WERI-Rb-1 (cell line): ENCODE results near the gene PGAM4.

Experiments
- DNase-seq: peaks from one replicate; pipeline ENCODE4 v3.0.0-alpha.2; 2020
- H3K27ac ChIP-seq: fragments of 250-450 bp; sonication (Bioruptor Pico); 2 replicates; pipeline ENCODE4 v1.5.1; 2020; ENCODE audit warnings: mild to moderate bottlenecking, moderate library complexity
- H3K27me3 ChIP-seq: fragments of 250-450 bp; sonication (Bioruptor Pico); 2 replicates; pipeline ENCODE4 v1.5.1; 2021; ENCODE audit warnings: mild to moderate bottlenecking, low read depth, moderate library complexity; ENCODE audit not compliant: insufficient read depth, severe bottlenecking
- H3K36me3 ChIP-seq: fragments of 250-450 bp; sonication (Bioruptor Pico); 2 replicates; pipeline ENCODE4 v1.5.1; 2020; ENCODE audit warnings: mild to moderate bottlenecking, moderate library complexity
- H3K4me3 ChIP-seq: 2 replicates; pipeline ENCODE4 v1.5.1; 2011; ENCODE audit warnings: low read depth, mild to moderate bottlenecking, control low read depth, low read length
- H3K9me3 ChIP-seq: fragments of 250-450 bp; sonication (Bioruptor Pico); 2 replicates; pipeline ENCODE4 v1.5.1; 2021; ENCODE audit warnings: mild to moderate bottlenecking, moderate library complexity; ENCODE audit not compliant: severe bottlenecking
- TF ChIP-seq, protein P1 (sequence below): IDR thresholded peaks from 2 replicates; pipeline ENCODE4 v1.5.1; 2011; ENCODE audit warnings: low read depth, mild to moderate bottlenecking, control low read depth, inconsistent platforms, low read length

PGAM4 gene

DNA sequence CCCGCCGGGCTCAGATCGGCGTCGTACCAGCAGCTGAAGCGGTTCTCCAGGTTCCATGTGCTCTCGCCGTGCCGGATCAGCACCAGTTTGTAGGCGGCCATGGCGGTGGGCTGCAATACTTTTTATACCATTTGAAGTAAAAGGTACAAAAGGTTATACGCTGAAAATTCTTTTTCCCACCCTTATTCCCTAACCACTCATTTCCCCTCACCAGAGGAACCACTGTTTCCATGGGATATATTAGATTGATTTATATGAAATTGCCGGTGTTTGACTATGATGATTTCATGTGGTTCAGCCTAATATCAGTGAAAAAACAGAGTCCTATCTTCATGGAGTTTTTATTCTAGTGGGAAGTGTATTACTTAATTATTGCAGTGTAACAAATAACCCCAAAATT lies at the start of gene PGAM4:
TSS of gene PGAM4 (minus strand) at position 101 of the 400 bp plus-strand sequence. CDS start at position 101, 0 bp downstream.
- Histone ChIP-seq H3K9me3 (no peaks in the 10 kb centered on the region), H3K27ac (no peak within 1 kb of the TSS), H3K27me3 (no peaks in the 10 kb centered on the region), H3K4me3 (no peak within 1 kb of the TSS), H3K36me3 (no peaks in the 10 kb centered on the region)
- no peak for DNase-seq
- TF ChIP-seq, protein P1, sequence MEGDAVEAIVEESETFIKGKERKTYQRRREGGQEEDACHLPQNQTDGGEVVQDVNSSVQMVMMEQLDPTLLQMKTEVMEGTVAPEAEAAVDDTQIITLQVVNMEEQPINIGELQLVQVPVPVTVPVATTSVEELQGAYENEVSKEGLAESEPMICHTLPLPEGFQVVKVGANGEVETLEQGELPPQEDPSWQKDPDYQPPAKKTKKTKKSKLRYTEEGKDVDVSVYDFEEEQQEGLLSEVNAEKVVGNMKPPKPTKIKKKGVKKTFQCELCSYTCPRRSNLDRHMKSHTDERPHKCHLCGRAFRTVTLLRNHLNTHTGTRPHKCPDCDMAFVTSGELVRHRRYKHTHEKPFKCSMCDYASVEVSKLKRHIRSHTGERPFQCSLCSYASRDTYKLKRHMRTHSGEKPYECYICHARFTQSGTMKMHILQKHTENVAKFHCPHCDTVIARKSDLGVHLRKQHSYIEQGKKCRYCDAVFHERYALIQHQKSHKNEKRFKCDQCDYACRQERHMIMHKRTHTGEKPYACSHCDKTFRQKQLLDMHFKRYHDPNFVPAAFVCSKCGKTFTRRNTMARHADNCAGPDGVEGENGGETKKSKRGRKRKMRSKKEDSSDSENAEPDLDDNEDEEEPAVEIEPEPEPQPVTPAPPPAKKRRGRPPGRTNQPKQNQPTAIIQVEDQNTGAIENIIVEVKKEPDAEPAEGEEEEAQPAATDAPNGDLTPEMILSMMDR: no peak

DNA sequence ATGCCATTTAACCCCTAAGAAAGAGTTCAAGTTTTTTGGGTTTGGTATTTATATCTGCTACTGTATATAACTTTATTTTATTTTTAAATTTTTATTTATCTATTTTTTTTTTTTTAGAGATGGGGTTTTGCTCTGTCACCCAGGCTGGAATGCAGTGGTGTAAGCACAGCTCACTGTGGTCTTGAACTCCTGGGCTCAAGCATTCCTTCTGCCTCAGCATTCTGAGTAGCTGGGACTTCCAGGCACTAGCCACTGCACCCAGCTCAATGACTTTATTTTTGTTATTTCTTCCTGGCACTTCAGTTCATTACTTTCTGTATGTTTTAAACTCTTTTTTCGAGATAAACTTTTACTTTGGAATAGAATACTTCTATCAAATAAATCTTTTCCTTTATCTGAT lies 42.4 kb upstream of the PGAM4 start:
- TF ChIP-seq, protein P1: no peak
- no peak for DNase-seq
- Histone ChIP-seq H3K4me3 (no peak overlapping the region), H3K36me3 (no peaks in the 10 kb centered on the region), H3K27me3 (peaks cover 2% of the 10 kb centered on the region), H3K9me3 (no peaks in the 10 kb centered on the region), H3K27ac (no peak overlapping the region)

DNA sequence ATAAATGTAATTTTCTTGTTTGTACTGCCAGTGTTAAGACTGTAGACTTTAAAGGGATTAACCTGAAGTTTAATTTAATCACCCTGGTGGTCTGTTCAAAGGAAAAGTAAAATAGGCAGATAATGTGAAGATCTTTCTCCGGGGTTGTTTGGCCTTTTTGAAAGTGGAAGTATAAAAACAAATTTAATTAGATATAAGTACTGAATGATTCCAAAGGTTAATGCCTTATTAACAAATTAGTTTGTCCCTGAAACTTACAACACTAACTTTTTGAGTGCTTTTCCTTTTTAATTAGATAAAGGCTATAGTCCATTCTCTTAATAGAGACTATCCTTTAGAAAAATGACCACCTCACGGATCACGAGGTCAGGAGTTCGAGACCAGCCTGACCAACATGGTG lies 10.4 kb upstream of the PGAM4 start:
- Histone ChIP-seq H3K36me3 (no peaks in the 10 kb centered on the region), H3K27ac (no peak overlapping the region), H3K9me3 (no peaks in the 10 kb centered on the region), H3K27me3 (peaks cover 3% of the 10 kb centered on the region), H3K4me3 (no peak overlapping the region)
- TF ChIP-seq, protein P1: no peak
- DNase-seq: no peak

DNA sequence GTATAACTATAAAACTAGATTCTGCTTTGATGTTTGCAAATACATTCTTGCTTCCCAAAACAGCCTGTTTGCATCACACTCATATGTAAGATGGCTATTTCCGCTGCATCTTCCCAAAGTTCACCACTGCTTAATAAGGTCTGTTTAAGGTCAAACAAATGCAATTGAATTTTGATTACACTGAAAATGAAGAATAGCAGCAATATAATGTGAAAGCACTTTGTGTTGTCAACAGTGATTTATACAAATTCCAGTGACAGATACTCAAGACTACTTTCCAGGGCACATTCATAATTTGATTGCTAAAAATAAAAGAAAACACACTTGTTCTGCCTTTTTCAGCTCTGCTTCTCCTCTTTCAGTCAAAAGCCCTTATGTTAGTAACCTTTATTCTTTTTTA lies 8.1 kb upstream of the PGAM4 start:
- TF ChIP-seq, protein P1: no peak
- H3K4me3 ChIP-seq: no peak overlapping the region
- no peak overlapping the region for H3K27ac ChIP-seq
- no peaks in the 10 kb centered on the region for H3K36me3 ChIP-seq
- no peak for DNase-seq
- no peaks in the 10 kb centered on the region for H3K27me3 ChIP-seq
- H3K9me3 ChIP-seq: no peaks in the 10 kb centered on the region

DNA sequence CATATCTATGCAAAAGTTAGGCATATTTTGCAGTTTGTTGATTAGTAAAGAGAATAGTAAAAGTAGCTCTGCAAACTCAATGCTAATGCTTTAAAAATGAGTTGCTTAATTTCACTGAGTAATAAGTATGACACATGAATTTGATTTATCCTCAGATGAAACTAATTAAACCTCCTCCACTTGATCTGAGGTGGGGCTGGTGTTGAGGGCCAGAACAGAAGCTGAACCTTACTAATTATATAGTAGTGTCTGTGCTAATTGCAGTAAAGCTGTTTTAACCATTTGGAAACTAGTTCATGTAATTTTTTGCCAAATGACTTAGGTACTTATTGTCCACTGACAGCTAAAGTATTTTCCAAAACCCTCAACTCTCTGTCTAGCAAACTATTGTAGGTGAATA lies 7.7 kb upstream of the PGAM4 start:
- no peaks in the 10 kb centered on the region for H3K27me3 ChIP-seq
- no peak overlapping the region for H3K4me3 ChIP-seq
- TF ChIP-seq, protein P1: no peak
- H3K9me3 ChIP-seq: no peaks in the 10 kb centered on the region
- H3K27ac ChIP-seq: no peak overlapping the region
- H3K36me3 ChIP-seq: no peaks in the 10 kb centered on the region
- no peak for DNase-seq

DNA sequence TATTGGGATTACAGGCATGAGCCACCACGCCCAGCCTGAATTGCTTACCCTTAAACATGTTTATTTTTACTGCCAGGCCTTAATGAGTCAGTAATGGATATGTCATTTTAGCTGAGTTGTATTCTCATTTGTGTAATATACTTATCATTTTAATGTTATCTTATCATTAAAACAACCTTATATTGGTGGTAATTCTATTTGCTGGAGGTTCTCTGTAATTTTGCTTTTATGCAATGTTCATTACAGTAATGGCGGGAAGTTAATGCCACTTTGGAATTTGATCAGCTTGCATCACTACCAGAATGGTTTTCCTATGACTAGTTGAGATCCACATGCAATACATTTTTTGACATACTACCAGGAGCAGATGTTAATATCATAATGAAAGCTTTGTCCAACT lies 6.3 kb upstream of the PGAM4 start:
- H3K27ac ChIP-seq: no peak overlapping the region
- no peak overlapping the region for H3K4me3 ChIP-seq
- H3K9me3 ChIP-seq: no peaks in the 10 kb centered on the region
- no peaks in the 10 kb centered on the region for H3K27me3 ChIP-seq
- TF ChIP-seq, protein P1: no peak
- H3K36me3 ChIP-seq: no peaks in the 10 kb centered on the region
- DNase-seq: no peak
